GM12878 (cell line): ENCODE results near the gene BPI. TPM values are rescaled to one million over a fixed set of nuclear protein-coding genes. Genes with fewer than 3 reads are reported as not detected.

Experiments used
- ATAC-seq: fragments of 200-7000 bp; cut with Tn5 transposase; 3 replicates; pipeline ENCODE4 v1.9.1; 2020; ENCODE audit warnings: mild to moderate bottlenecking, moderate library complexity
- BruUV-seq: library from RNA; stranded (reverse); fragments of 400-500 nt; replicated peaks from 2 replicates; lab custom pipeline; 2021; lab: Mats Ljungman, UMichigan
- CTCF ChIA-PET: fragments of 300-600 bp; sonication (Branson Sonifier 250); formaldehyde crosslinking; extraction: SDS; loops from one replicate; lab custom pipeline; 2021; ENCODE audit warnings: inconsistent platforms; lab: Yijun Ruan, JAX
- POLR2A ChIA-PET: fragments of 350-600 bp; formaldehyde crosslinking; extraction: SDS; loops from one replicate; lab custom pipeline; 2021; ENCODE audit warnings: inconsistent platforms; lab: Charles Lee
- RAD21 ChIA-PET: fragments of 300-600 bp; sonication (Branson Sonifier 250); formaldehyde crosslinking; loops from one replicate; lab custom pipeline; 2023; ENCODE audit warnings: antibody characterized with exemption; ENCODE audit not compliant: unreplicated experiment; lab: Charles Lee
- SMC1A ChIA-PET: fragments of 300-600 bp; sonication (Branson Sonifier 250); formaldehyde crosslinking; loops from one replicate; lab custom pipeline; 2023; ENCODE audit not compliant: unreplicated experiment, uncharacterized antibody; lab: Charles Lee
- DNase-seq: peaks from one replicate; pipeline ENCODE4 v3.0.0-alpha.2; 2011; ENCODE audit warnings: low read depth, low spot score
- FAIRE-seq: peaks from 3 replicates; lab custom pipeline; 2011; peaks lifted over from hg19 to GRCh38; lab: Jason Lieb, UNC
- H2AFZ ChIP-seq: 2 replicates; pipeline ENCODE4 v1.6.0; 2011; ENCODE audit warnings: low read depth, low read length, control low read depth; ENCODE audit not compliant: control insufficient read depth
- H3K27ac ChIP-seq: 2 replicates; pipeline ENCODE4 v1.5.1; 2011; ENCODE audit warnings: control low read depth; ENCODE audit not compliant: control insufficient read depth, insufficient read depth
- H3K27me3 ChIP-seq, 2 experiments: replicated peaks in 1 of 2; 2 replicates each; pipeline versions ENCODE4 v1.6.0 to v1.6.1; 2011; ENCODE audit warnings: low read length in 1 of 2; ENCODE audit not compliant: control insufficient read depth in 2 of 2, insufficient read depth in 2 of 2
- H3K36me3 ChIP-seq, 2 experiments: 2 replicates each; pipeline ENCODE4 v1.5.1; 2011; ENCODE audit warnings: low read length in 1 of 2; ENCODE audit not compliant: control insufficient read depth in 2 of 2, insufficient read depth in 2 of 2
- H3K4me1 ChIP-seq: 2 replicates; pipeline ENCODE4 v1.6.1; 2011; ENCODE audit warnings: mild to moderate bottlenecking, low read length, moderate library complexity, mixed read lengths; ENCODE audit not compliant: control insufficient read depth, insufficient read depth
- H3K4me2 ChIP-seq: 2 replicates; pipeline ENCODE4 v1.6.0; 2011; ENCODE audit warnings: control low read depth; ENCODE audit not compliant: control insufficient read depth, insufficient read depth
- H3K4me3 ChIP-seq: fragments of 200-600 bp; sonication (generic); 2 replicates; pipeline ENCODE4 v1.5.1; 2016
- H3K79me2 ChIP-seq: 2 replicates; pipeline ENCODE4 v1.6.0; 2011; ENCODE audit warnings: low read length; ENCODE audit not compliant: control insufficient read depth, insufficient read depth
- H3K9ac ChIP-seq: 2 replicates; pipeline ENCODE4 v1.8.0; 2011; ENCODE audit warnings: low read length, control low read depth, mixed read lengths; ENCODE audit not compliant: control insufficient read depth, insufficient read depth
- H3K9me3 ChIP-seq: replicated peaks from 3 replicates; pipeline ENCODE4 v1.5.1; 2011; ENCODE audit warnings: mild to moderate bottlenecking, low read length; ENCODE audit not compliant: control insufficient read depth, insufficient read depth
- H4K20me1 ChIP-seq: 2 replicates; pipeline ENCODE4 v1.6.0; 2011; ENCODE audit not compliant: control insufficient read depth, insufficient read depth
- CHD2 ChIP-seq: IDR thresholded peaks from 2 replicates; pipeline ENCODE4 v1.6.1; 2011; ENCODE audit warnings: low read depth, low read length, improper control_type of control experiment, borderline replicate concordance
- EED ChIP-seq: sonication (generic); IDR thresholded peaks from 2 replicates; pipeline ENCODE4 v1.6.1; 2016; ENCODE audit warnings: antibody characterized with exemption, low read depth
- HDAC6 ChIP-seq: fragments of 200-600 bp; sonication (generic); IDR thresholded peaks from one replicate; pipeline ENCODE4 v1.8.0; 2017; ENCODE audit warnings: antibody characterized with exemption; ENCODE audit not compliant: unreplicated experiment
- IKZF1 ChIP-seq: fragments of 450-650 bp; conservative IDR thresholded peaks from 2 replicates; pipeline ENCODE4 v1.6.1; 2017; ENCODE audit warnings: antibody characterized with exemption, mild to moderate bottlenecking
- KDM1A ChIP-seq: fragments of 200-600 bp; sonication (generic); IDR thresholded peaks from 2 replicates; pipeline ENCODE4 v1.6.1; 2016; ENCODE audit warnings: borderline replicate concordance
- KLF5 ChIP-seq: fragments of 450-650 bp; IDR thresholded peaks from 2 replicates; pipeline ENCODE4 v1.6.1; 2014; ENCODE audit warnings: mild to moderate bottlenecking; ENCODE audit not compliant: partially characterized antibody
- LARP7 ChIP-seq: fragments of 450-650 bp; IDR thresholded peaks from 2 replicates; pipeline ENCODE4 v1.6.1; 2017; ENCODE audit warnings: mild to moderate bottlenecking
- MEF2B ChIP-seq: fragments of 450-650 bp; IDR thresholded peaks from 2 replicates; pipeline ENCODE4 v1.6.1; 2018; ENCODE audit warnings: mild to moderate bottlenecking, moderate library complexity; ENCODE audit not compliant: partially characterized antibody, poor library complexity, severe bottlenecking
- TBL1XR1 ChIP-seq: IDR thresholded peaks from 2 replicates; pipeline ENCODE4 v1.6.1; 2012; ENCODE audit warnings: low read depth, low read length, improper control_type of control experiment
- WGBS: methylation state at CpG from one replicate; pipeline ENCODE4 v1.1.6; 2016; ENCODE audit warnings: low lambda C conversion rate; ENCODE audit not compliant: insufficient replicate concordance, insufficient coverage; ENCODE audit errors: missing lambda C conversion rate; 5-methylcytosine and 5-hydroxymethylcytosine counted together
- in situ Hi-C: fragments of 300-500 bp; cut with MboI; formaldehyde crosslinking; loops from 9 replicates; pipeline ENCODE4 v1.14.3; 2018; ENCODE audit warnings: mixed read lengths
- intact Hi-C: fragments of 100-400 bp; cut with micrococcal nuclease; formaldehyde crosslinking; loops from one replicate; pipeline ENCODE4 v1.14.2; 2022; ENCODE audit not compliant: unreplicated experiment
- polyA plus RNA-seq, 11 experiments: library from polyadenylated mRNA; depleted of rRNA in 4 of 11; unstranded in 6 of 11; stranded (reverse) in 5 of 11; fragments of >200 nt; fragmentation: Nextera tagmentation in 4 of 11; fragmentation: Illumina TruSeq in 1 of 11; extraction: Ambion mirVana in 4 of 11; extraction: Trizol in 1 of 11; gene quantifications; 1 replicate in 1 of 11; 2 replicates in 10 of 11; pipeline versions ENCODE4 v1.2.1 to v1.2.3, GENCODE V29; 2011 to 2016; ENCODE audit warnings: inconsistent platforms in 2 of 11, missing spikeins in 2 of 11, low read depth in 1 of 11
- total RNA-seq, 4 experiments: library from RNA; depleted of rRNA in 3 of 4; stranded (reverse); fragments of >200 nt in 3 of 4; fragmentation: Illumina TruSeq in 1 of 4; extraction: Trizol in 1 of 4; gene quantifications; 2 replicates each; pipeline versions ENCODE4 v1.2.1 to v1.2.3, GENCODE V29; 2013 to 2021
- TF ChIP-seq, protein P1 (sequence below): IDR thresholded peaks from 2 replicates; pipeline ENCODE4 v1.6.1; 2011; ENCODE audit warnings: low read depth, low read length, improper control_type of control experiment, borderline replicate concordance
- TF ChIP-seq, protein P2 (sequence below): fragments of 450-650 bp; IDR thresholded peaks from 2 replicates; pipeline ENCODE4 v1.6.1; 2016; ENCODE audit warnings: mild to moderate bottlenecking

Gene BPI
- total and polyA plus RNA-seq, 10 of the 15 experiments (the other 5 are each of a cell fraction or from before 2014, with no cell fraction given) = not detected

DNA sequence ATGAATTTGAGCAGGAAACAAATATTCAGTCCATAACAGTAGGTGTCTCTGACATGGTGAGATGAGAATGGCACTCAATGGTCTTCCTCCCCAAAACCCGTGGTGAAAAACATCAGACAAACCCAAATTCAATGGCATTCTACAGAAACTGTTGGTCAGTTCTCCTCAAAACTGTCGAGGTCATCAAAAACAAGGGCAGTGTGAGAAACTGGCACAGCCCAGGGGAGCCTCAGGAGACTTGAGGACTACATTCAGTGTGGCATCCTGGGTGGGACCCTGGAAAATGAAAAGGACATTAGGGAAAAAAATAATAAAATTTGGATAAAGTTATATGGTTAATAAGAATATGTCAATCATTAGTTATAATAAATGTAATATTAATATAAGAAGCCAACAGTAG is 82.9 kb downstream of the BPI start:
- no peak overlapping the region for H3K27ac ChIP-seq
- SMC1A ChIA-PET = interaction anchor here (1.0 kb wide), 1 partner anchor 10 kb away, joined by 3 read pairs; no protein-coding TSS in a partner anchor
- BruUV-seq = no TSS peak
- H3K4me2 ChIP-seq = no peak overlapping the region
- in situ Hi-C loops = no loop called here
- no peak overlapping the region for H2AFZ ChIP-seq
- FAIRE-seq = no peak
- no peaks in the 10 kb centered on the region for H4K20me1 ChIP-seq
- CTCF ChIA-PET = interaction anchor here (0.5 kb wide), 1 partner anchor 593 kb away, joined by 3 read pairs; no protein-coding TSS in a partner anchor
- RAD21 ChIA-PET = no interaction called here
- no peak overlapping the region for H3K4me3 ChIP-seq
- 2% methylated on average over 2 of the region's 2 CpGs for WGBS
- no peaks in the 10 kb centered on the region for H3K4me1 ChIP-seq
- H3K9ac ChIP-seq = no peak overlapping the region
- no peaks in the 10 kb centered on the region for H3K27me3 ChIP-seq
- POLR2A ChIA-PET = no interaction called here
- DNase-seq = no peak
- TF ChIP-seq MEF2B (no peak), LARP7 (no peak), EED (no peak), CHD2 (no peak), HDAC6 (no peak), TBL1XR1 (no peak), KDM1A (no peak), KLF5 (no peak), IKZF1 (no peak)
- TF ChIP-seq, protein P1, sequence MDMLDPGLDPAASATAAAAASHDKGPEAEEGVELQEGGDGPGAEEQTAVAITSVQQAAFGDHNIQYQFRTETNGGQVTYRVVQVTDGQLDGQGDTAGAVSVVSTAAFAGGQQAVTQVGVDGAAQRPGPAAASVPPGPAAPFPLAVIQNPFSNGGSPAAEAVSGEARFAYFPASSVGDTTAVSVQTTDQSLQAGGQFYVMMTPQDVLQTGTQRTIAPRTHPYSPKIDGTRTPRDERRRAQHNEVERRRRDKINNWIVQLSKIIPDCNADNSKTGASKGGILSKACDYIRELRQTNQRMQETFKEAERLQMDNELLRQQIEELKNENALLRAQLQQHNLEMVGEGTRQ = no peak
- TF ChIP-seq, protein P2, sequence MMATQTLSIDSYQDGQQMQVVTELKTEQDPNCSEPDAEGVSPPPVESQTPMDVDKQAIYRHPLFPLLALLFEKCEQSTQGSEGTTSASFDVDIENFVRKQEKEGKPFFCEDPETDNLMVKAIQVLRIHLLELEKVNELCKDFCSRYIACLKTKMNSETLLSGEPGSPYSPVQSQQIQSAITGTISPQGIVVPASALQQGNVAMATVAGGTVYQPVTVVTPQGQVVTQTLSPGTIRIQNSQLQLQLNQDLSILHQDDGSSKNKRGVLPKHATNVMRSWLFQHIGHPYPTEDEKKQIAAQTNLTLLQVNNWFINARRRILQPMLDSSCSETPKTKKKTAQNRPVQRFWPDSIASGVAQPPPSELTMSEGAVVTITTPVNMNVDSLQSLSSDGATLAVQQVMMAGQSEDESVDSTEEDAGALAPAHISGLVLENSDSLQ = no peak
- intact Hi-C loops = no loop called here
- no peak for ATAC-seq
- H3K36me3 ChIP-seq = no peaks in the 10 kb centered on the region
- no peaks in the 10 kb centered on the region for H3K79me2 ChIP-seq
- peaks cover 3% of the 10 kb centered on the region; the same call in 2 of the 3 replicates for H3K9me3 ChIP-seq

Other genes starting within 250 kb of the BPI start
- 0.85 and 0.87 TPM in 2 replicates for gene TGM2, start 138.9 kb upstream of the BPI start, total RNA-seq (2014; rRNA removed)
- gene TGM2, start 138.9 kb upstream of the BPI start, total RNA-seq (2014; rRNA removed; fragmentation: Illumina TruSeq; extraction: Trizol) = 0.45 and 0.51 TPM in 2 replicates
- gene TGM2, start 138.9 kb upstream of the BPI start, total RNA-seq (2021) = 1.2 and 1.8 TPM in 2 replicates
- gene TGM2, start 138.9 kb upstream of the BPI start, polyA plus RNA-seq (2011; rRNA removed) = 0.85 and 1.9 TPM in 2 replicates
- gene TGM2, start 138.9 kb upstream of the BPI start, polyA plus RNA-seq (2014; fragmentation: Illumina TruSeq; extraction: Trizol) = 0.30 and 0.54 TPM in 2 replicates
- gene TGM2, start 138.9 kb upstream of the BPI start, polyA plus RNA-seq (2014; fragmentation: Nextera tagmentation; extraction: Ambion mirVana) = under 1 TPM; 0.11 to 0.16 TPM
- gene TGM2, start 138.9 kb upstream of the BPI start, polyA plus RNA-seq (2014; rRNA removed) = 0.68 and 1.1 TPM in 2 replicates
- gene TGM2, start 138.9 kb upstream of the BPI start, polyA plus RNA-seq (2016; fragmentation: Nextera tagmentation; extraction: Ambion mirVana) = under 1 TPM; 0.25 to 0.47 TPM
- gene KIAA1755, start 43.4 kb upstream of the BPI start, total RNA-seq (2014; rRNA removed) = not detected in 2 replicates
- gene KIAA1755, start 43.4 kb upstream of the BPI start, total RNA-seq (2014; rRNA removed; fragmentation: Illumina TruSeq; extraction: Trizol) = not detected in 2 replicates
- gene KIAA1755, start 43.4 kb upstream of the BPI start, total RNA-seq (2021) = not detected in 2 replicates
- gene KIAA1755, start 43.4 kb upstream of the BPI start, polyA plus RNA-seq (2011; rRNA removed) = not detected in 2 replicates
- gene KIAA1755, start 43.4 kb upstream of the BPI start, polyA plus RNA-seq (2014; fragmentation: Illumina TruSeq; extraction: Trizol) = not detected in 2 replicates
- not detected for gene KIAA1755, start 43.4 kb upstream of the BPI start, polyA plus RNA-seq (2014; fragmentation: Nextera tagmentation; extraction: Ambion mirVana)
- gene KIAA1755, start 43.4 kb upstream of the BPI start, polyA plus RNA-seq (2014; rRNA removed) = not detected in 2 replicates
- gene KIAA1755, start 43.4 kb upstream of the BPI start, polyA plus RNA-seq (2016; fragmentation: Nextera tagmentation; extraction: Ambion mirVana) = not detected
- not detected in 2 replicates for gene LBP, start 42.3 kb downstream of the BPI start, total RNA-seq (2014; rRNA removed)
- not detected in 2 replicates for gene LBP, start 42.3 kb downstream of the BPI start, total RNA-seq (2014; rRNA removed; fragmentation: Illumina TruSeq; extraction: Trizol)
- gene LBP, start 42.3 kb downstream of the BPI start, total RNA-seq (2021) = 0.10 and 0.16 TPM in 2 replicates
- 0.04 TPM in 1 of 2 replicates, not detected in the other for gene LBP, start 42.3 kb downstream of the BPI start, polyA plus RNA-seq (2011; rRNA removed)
- gene LBP, start 42.3 kb downstream of the BPI start, polyA plus RNA-seq (2014; fragmentation: Illumina TruSeq; extraction: Trizol) = not detected in 2 replicates
- not detected for gene LBP, start 42.3 kb downstream of the BPI start, polyA plus RNA-seq (2014; fragmentation: Nextera tagmentation; extraction: Ambion mirVana)
- not detected in 2 replicates for gene LBP, start 42.3 kb downstream of the BPI start, polyA plus RNA-seq (2014; rRNA removed)
- not detected for gene LBP, start 42.3 kb downstream of the BPI start, polyA plus RNA-seq (2016; fragmentation: Nextera tagmentation; extraction: Ambion mirVana)
- 22.9 and 24.4 TPM in 2 replicates for gene SNHG17, start 131.2 kb downstream of the BPI start, total RNA-seq (2014; rRNA removed)
- gene SNHG17, start 131.2 kb downstream of the BPI start, total RNA-seq (2014; rRNA removed; fragmentation: Illumina TruSeq; extraction: Trizol) = 22.9 and 23.9 TPM in 2 replicates
- 50.3 and 63.0 TPM in 2 replicates for gene SNHG17, start 131.2 kb downstream of the BPI start, total RNA-seq (2021)
- gene SNHG17, start 131.2 kb downstream of the BPI start, polyA plus RNA-seq (2011; rRNA removed) = 23.5 and 33.9 TPM in 2 replicates
- gene SNHG17, start 131.2 kb downstream of the BPI start, polyA plus RNA-seq (2014; fragmentation: Illumina TruSeq; extraction: Trizol) = 15.3 and 20.8 TPM in 2 replicates
- 10 to 100 TPM; 25.6 to 33.9 TPM for gene SNHG17, start 131.2 kb downstream of the BPI start, polyA plus RNA-seq (2014; fragmentation: Nextera tagmentation; extraction: Ambion mirVana)
- 62.2 and 69.4 TPM in 2 replicates for gene SNHG17, start 131.2 kb downstream of the BPI start, polyA plus RNA-seq (2014; rRNA removed)
- 10 to 100 TPM; 45.8 to 47.3 TPM for gene SNHG17, start 131.2 kb downstream of the BPI start, polyA plus RNA-seq (2016; fragmentation: Nextera tagmentation; extraction: Ambion mirVana)
- gene RALGAPB, start 168.7 kb downstream of the BPI start, total RNA-seq (2014; rRNA removed) = 17.9 and 20.8 TPM in 2 replicates
- 17.3 and 17.6 TPM in 2 replicates for gene RALGAPB, start 168.7 kb downstream of the BPI start, total RNA-seq (2014; rRNA removed; fragmentation: Illumina TruSeq; extraction: Trizol)
- gene RALGAPB, start 168.7 kb downstream of the BPI start, total RNA-seq (2021) = 19.6 and 21.4 TPM in 2 replicates
- 18.1 and 19.4 TPM in 2 replicates for gene RALGAPB, start 168.7 kb downstream of the BPI start, polyA plus RNA-seq (2011; rRNA removed)
- gene RALGAPB, start 168.7 kb downstream of the BPI start, polyA plus RNA-seq (2014; fragmentation: Illumina TruSeq; extraction: Trizol) = 23.2 and 30.7 TPM in 2 replicates
- gene RALGAPB, start 168.7 kb downstream of the BPI start, polyA plus RNA-seq (2014; fragmentation: Nextera tagmentation; extraction: Ambion mirVana) = 1 to 10 TPM; 3.7 to 4.2 TPM
- gene RALGAPB, start 168.7 kb downstream of the BPI start, polyA plus RNA-seq (2014; rRNA removed) = 13.6 and 14.9 TPM in 2 replicates
- 10 to 100 TPM; 11.5 to 11.7 TPM for gene RALGAPB, start 168.7 kb downstream of the BPI start, polyA plus RNA-seq (2016; fragmentation: Nextera tagmentation; extraction: Ambion mirVana)